Measurements from ENCODE around the gene PTPRB.

GRCh38 chr12:70686299-70686698 lies 49.1 kb upstream of the PTPRB start:
- no peak for TF ChIP-seq GATA3 (IDR thresholded peaks at IDR 0.05; ENCODE audit: low read depth, low read length)
- TF ChIP-seq GATA2 (IDR thresholded peaks at IDR 0.05; ENCODE audit: low read depth, low read length), result no peak

All from SH-SY5Y (cell line).